PFSK-1 (cell line): ENCODE measurements around the gene PPP1R18.

Source experiments
- FOXP2 ChIP-seq: optimal IDR thresholded peaks from 2 replicates; pipeline ENCODE3; 2011; ENCODE audit warnings: borderline replicate concordance, control low read depth, inconsistent platforms; ENCODE audit not compliant: insufficient read depth; ENCODE audit errors: extremely low read length, extremely low read depth
- POLR2AphosphoS5 ChIP-seq: IDR thresholded peaks from 2 replicates; pipeline ENCODE4 v1.6.1; 2012; ENCODE audit warnings: low read depth, mild to moderate bottlenecking, control low read depth, low read length, moderate library complexity
- SIN3A ChIP-seq: IDR thresholded peaks from 2 replicates; pipeline ENCODE4 v1.6.1; 2012; ENCODE audit warnings: mild to moderate bottlenecking, low read length, moderate library complexity, borderline replicate concordance; ENCODE audit not compliant: insufficient read depth
- TAF1 ChIP-seq: IDR thresholded peaks from 2 replicates; pipeline ENCODE4 v1.6.1; 2012; ENCODE audit warnings: low read length, control low read depth, borderline replicate concordance; ENCODE audit not compliant: insufficient read depth
- TF ChIP-seq, protein P1 (sequence below), 2 experiments: IDR thresholded peaks; 2 replicates each; pipeline versions ENCODE4 v1.6.1 to v1.8.0; 2011 to 2012; ENCODE audit warnings: low read depth in 2 of 2, low read length in 2 of 2, control low read depth in 1 of 2, inconsistent platforms in 1 of 2, mild to moderate bottlenecking in 1 of 2, moderate library complexity in 1 of 2; ENCODE audit not compliant: insufficient read depth in 1 of 2

PPP1R18 gene

DNA sequence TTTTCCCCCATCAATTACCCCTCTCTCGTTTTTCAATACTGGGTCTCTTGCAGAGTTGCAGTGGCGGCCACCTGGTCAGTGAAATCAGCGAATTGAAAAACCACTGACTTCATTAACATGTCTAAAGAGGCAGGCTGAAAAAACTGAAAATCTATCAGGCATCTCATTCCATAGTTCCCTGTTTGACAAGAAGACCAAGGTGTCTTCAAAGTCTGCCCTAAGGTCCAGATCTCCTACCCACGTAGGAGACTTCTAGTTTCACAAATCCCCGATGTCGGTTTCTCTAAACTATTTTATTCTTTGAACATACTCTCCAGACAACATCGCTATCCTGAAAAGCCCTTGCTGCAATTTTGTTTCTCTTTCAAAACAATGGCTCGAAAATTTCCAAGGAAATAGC is 32.9 kb upstream of the PPP1R18 start:
- no peak for TF ChIP-seq POLR2AphosphoS5
- TF ChIP-seq FOXP2, result no peak
- TF ChIP-seq, protein P1, sequence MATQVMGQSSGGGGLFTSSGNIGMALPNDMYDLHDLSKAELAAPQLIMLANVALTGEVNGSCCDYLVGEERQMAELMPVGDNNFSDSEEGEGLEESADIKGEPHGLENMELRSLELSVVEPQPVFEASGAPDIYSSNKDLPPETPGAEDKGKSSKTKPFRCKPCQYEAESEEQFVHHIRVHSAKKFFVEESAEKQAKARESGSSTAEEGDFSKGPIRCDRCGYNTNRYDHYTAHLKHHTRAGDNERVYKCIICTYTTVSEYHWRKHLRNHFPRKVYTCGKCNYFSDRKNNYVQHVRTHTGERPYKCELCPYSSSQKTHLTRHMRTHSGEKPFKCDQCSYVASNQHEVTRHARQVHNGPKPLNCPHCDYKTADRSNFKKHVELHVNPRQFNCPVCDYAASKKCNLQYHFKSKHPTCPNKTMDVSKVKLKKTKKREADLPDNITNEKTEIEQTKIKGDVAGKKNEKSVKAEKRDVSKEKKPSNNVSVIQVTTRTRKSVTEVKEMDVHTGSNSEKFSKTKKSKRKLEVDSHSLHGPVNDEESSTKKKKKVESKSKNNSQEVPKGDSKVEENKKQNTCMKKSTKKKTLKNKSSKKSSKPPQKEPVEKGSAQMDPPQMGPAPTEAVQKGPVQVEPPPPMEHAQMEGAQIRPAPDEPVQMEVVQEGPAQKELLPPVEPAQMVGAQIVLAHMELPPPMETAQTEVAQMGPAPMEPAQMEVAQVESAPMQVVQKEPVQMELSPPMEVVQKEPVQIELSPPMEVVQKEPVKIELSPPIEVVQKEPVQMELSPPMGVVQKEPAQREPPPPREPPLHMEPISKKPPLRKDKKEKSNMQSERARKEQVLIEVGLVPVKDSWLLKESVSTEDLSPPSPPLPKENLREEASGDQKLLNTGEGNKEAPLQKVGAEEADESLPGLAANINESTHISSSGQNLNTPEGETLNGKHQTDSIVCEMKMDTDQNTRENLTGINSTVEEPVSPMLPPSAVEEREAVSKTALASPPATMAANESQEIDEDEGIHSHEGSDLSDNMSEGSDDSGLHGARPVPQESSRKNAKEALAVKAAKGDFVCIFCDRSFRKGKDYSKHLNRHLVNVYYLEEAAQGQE (IDR thresholded peaks at IDR 0.05; ENCODE audit: insufficient read depth in 1 of 2, low read depth in 2 of 2, low read length in 2 of 2), result no peak
- no peak for TF ChIP-seq TAF1
- TF ChIP-seq SIN3A, result no peak

GRCh38 chr6:30717845-30718720 is 31.6 kb upstream of the PPP1R18 start:
- TF ChIP-seq POLR2AphosphoS5, result peak; percentile 2; the same call in 1 of the 2 replicates

DNA sequence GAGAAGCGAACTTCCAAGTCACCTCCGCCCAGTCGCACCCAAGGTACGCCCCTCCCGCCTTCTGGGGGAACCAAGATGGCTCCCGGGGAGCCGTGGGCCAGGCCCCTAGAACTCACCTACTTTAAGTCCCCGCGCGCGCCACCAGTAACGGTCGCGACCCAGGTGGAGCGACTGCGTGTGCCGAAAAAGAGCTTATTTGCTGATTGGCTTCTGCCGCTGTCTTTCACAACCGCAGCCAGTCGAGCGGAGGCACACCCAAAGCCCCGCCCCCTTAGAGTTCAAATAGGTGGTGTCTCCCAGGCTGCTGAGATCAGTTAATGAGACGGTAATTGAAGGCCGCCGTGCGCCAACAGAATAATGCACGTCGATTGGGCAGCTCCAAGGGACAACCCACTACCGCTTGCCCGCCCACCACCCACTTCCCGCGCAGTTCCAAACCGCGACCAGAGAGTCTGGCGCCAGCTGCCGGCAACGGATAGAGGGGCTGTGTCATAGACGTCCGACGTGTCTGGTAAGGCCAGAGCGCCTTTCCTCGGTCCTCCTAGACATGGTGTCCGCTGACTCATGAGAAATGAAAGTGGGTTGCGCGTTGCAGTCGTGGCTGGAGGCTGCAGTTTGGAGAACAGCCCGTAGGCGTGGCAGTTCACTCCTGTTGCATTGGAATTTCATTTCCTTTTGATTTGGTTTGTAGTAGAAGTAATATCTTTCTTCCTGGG is 30.8 kb upstream of the PPP1R18 start, which contains the start of gene MDC1:
Gene MDC1 (minus strand): TSS at position 153 of the 716 bp plus-strand sequence. CDS start 2,106 bp downstream, outside the sequence.
- no peak for TF ChIP-seq FOXP2
- 0 out of 2 replicates have a peak, but pooled peaks have one; percentile 69 for TF ChIP-seq SIN3A
- TF ChIP-seq, protein P1 (IDR thresholded peaks at IDR 0.05; ENCODE audit: insufficient read depth in 1 of 2, low read depth in 2 of 2, low read length in 2 of 2), result peak in 1 of 2 experiments; percentile 3; a peak in 1 of 4 replicates
- TF ChIP-seq TAF1, result peak; percentile 85
- TF ChIP-seq POLR2AphosphoS5, result peak; percentile 77

GRCh38 chr6:30716879-30717128 is 30.4 kb upstream of the PPP1R18 start:
- TF ChIP-seq POLR2AphosphoS5, result no peak
- no peak for TF ChIP-seq TAF1
- TF ChIP-seq FOXP2, result no peak
- TF ChIP-seq SIN3A, result no peak
- TF ChIP-seq, protein P1 (IDR thresholded peaks at IDR 0.05; ENCODE audit: insufficient read depth in 1 of 2, low read depth in 2 of 2, low read length in 2 of 2), result no peak

- TF ChIP-seq SIN3A, result no peak
- no peak for TF ChIP-seq FOXP2
- TF ChIP-seq, protein P1 (IDR thresholded peaks at IDR 0.05; ENCODE audit: insufficient read depth in 1 of 2, low read depth in 2 of 2, low read length in 2 of 2), result no peak
- TF ChIP-seq POLR2AphosphoS5, result no peak
- TF ChIP-seq TAF1, result no peak
Measured at GRCh38 chr6:30714263-30714662, 27.8 kb upstream of the PPP1R18 start.
